ENCODE measurements around the gene GPX7. TPM values are rescaled to one million over a fixed set of nuclear protein-coding genes. Genes with fewer than 3 reads are reported as not detected.

GPX7 gene
- total RNA-seq, 1 experiment from 2014 or later, result 57.5 TPM

DNA sequence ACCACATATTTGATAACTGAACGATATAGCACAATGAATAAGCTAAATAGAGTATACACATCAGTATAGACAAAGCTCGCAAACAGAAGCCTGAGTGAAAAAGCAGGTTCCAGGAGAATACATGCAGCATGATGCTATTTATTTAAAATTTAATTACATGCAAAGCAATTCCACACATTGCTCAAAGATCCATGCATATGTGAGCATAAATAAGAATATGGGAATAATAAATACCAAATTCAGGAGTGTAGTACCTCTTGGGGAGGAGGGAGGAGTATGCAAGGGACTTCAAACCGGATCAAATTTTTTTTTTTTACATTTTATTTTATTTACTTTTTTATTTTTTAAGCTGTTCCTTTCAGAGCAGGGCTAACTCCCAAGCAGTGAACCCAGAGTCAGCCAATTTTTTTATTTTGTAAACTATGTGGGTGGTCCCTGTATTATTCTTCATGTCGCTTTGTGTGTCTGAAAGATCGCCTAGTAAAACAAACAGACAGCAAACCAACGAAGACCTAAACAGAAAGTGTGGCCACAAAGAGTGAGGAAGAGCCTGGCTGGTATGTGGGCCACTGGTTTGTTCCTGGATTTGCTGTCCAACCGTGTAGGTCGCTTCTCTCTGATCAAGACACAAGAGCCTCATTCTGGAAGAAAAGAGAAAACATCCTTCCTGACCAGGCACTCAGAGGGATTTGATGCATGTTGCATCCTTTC is 26.6 kb downstream of the GPX7 start:
- H3K4me3 ChIP-seq, result no peak overlapping the region
- peak; percentile 88 to 97 for DNase-seq (ENCODE audit: low read depth in 1 of 2, low spot score in 2 of 2)

DNA sequence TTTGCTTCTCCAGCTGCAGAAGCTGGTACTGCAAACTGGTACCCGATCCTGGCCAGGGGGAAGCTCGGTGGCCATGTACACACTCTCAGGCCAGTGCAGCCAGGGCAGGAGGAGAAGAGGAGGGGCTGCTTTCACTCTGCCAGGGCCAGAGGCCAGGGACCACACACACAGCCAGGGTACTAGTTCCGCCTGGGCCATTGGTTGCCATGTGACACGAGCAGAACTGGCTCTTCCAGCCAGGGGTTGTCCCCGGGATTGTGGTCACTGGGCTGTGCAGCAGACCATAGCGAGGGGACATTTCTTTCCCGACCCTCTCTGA is 27.1 kb downstream of the GPX7 start:
- Histone ChIP-seq H3K27ac (peak overlapping the region; percentile 43), H3K9me3 (replicated peaks) (no peaks in the 10 kb centered on the region), H3K4me3 (0 out of 2 replicates have a peak overlapping the region, but pooled peaks have one; percentile 0), H3K4me1 (replicated peaks) (peaks cover 48% of the 10 kb centered on the region), H3K36me3 (no peaks in the 10 kb centered on the region), H3K27me3 (replicated peaks) (no peaks in the 10 kb centered on the region)
- peak in 1 of 2 experiments; percentile 88 for DNase-seq (ENCODE audit: low read depth in 1 of 2, low spot score in 2 of 2)

More for the DNA sequence above, 26.6 kb downstream of the GPX7 start:
- Histone ChIP-seq H3K27me3 (replicated peaks) (no peaks in the 10 kb centered on the region), H3K27ac (peak overlapping the region; percentile 43), H3K36me3 (no peaks in the 10 kb centered on the region), H3K4me1 (replicated peaks) (peaks cover 48% of the 10 kb centered on the region), H3K9me3 (replicated peaks) (peaks cover 2% of the 10 kb centered on the region)

- DNase-seq (ENCODE audit: low read depth in 1 of 2, low spot score in 2 of 2), result no peak
- H3K4me3 ChIP-seq, result 0 out of 2 replicates have a peak overlapping the region, but pooled peaks have one; percentile 0
- peaks cover 48% of the 10 kb centered on the region for H3K4me1 ChIP-seq (replicated peaks)
- peak overlapping the region; percentile 43 for H3K27ac ChIP-seq
- H3K36me3 ChIP-seq, result no peaks in the 10 kb centered on the region
- H3K9me3 ChIP-seq (replicated peaks), result no peaks in the 10 kb centered on the region
- H3K27me3 ChIP-seq (replicated peaks), result no peaks in the 10 kb centered on the region
Measured at GRCh38 chr1:52629667-52630066, 27.5 kb downstream of the GPX7 start.

DNA sequence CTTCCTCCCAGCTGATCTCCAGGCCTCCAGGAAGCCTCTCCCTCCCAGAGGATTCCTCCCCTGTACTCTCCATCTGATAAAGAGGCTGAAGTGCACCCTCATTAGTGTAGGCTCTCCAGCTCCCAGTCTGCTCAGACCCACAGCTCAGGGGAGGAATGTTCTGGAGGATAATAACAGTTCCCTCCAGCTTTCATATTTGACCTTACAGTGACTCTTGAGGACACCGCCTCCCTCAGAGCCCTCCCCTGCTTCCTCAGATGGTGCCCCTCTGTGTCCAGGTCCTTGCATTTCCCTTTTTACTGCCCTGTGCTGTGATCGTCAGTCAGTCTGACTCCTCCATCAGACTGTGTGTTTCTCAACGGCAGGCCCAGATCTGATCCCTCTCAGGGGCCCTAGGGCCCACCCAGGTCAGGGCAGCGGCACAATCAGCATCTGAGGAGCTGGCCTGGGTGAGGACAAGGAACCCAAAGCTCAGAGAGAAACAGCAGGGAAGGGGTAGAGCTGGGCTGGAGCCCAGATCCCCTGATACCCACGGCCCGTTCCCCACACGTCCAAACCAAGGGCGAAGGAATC is 29.7 kb downstream of the GPX7 start:
- no peaks in the 10 kb centered on the region for H3K27me3 ChIP-seq (replicated peaks)
- no peak for DNase-seq (ENCODE audit: low read depth in 1 of 2, low spot score in 2 of 2)
- H3K4me1 ChIP-seq (replicated peaks), result peaks cover 58% of the 10 kb centered on the region
- no peaks in the 10 kb centered on the region for H3K9me3 ChIP-seq (replicated peaks)
- H3K4me3 ChIP-seq, result no peak overlapping the region
- no peak overlapping the region for H3K27ac ChIP-seq
- H3K36me3 ChIP-seq, result no peaks in the 10 kb centered on the region

- DNase-seq (ENCODE audit: low read depth in 1 of 2, low spot score in 2 of 2), result no peak
- Histone ChIP-seq H3K9me3 (replicated peaks) (no peaks in the 10 kb centered on the region), H3K4me1 (replicated peaks) (peaks cover 62% of the 10 kb centered on the region), H3K4me3 (no peak within 1 kb of the TSS), H3K27ac (no peak within 1 kb of the TSS), H3K27me3 (replicated peaks) (no peaks in the 10 kb centered on the region), H3K36me3 (no peaks in the 10 kb centered on the region)
Measured at GRCh38 chr1:52632732-52633290, 30.6 kb downstream of the GPX7 start, which contains the start of gene SHISAL2A. Gene SHISAL2A (plus strand): TSS chr1:52633168. CDS start chr1:52633494, 326 bp downstream.

GRCh38 chr1:52633291-52633754 is 31.2 kb downstream of the GPX7 start:
- Histone ChIP-seq H3K27me3 (replicated peaks) (no peaks in the 10 kb centered on the region), H3K9me3 (replicated peaks) (no peaks in the 10 kb centered on the region), H3K27ac (no peak overlapping the region), H3K4me1 (replicated peaks) (peaks cover 62% of the 10 kb centered on the region), H3K36me3 (no peaks in the 10 kb centered on the region), H3K4me3 (no peak overlapping the region)
- no peak for DNase-seq (ENCODE audit: low read depth in 1 of 2, low spot score in 2 of 2)

DNA sequence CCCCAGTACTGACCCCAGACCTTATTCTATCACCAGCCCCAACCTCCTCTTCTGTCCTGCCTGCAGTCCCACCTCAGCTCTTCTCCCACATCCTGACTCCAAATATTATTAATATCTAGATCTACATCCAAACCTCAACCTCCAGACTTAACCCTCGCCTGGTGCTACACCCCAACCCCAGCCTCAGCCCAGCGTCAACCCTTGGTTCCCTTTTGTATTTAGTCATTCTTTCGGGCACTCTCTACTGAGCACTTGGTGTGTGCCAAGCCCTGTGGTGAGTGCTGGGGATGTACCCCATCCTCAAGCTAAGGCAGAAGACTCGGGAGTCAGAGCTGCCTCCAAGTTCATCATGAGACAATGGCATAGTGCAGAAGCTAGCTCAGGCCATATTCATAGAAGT is 31.9 kb downstream of the GPX7 start:
- no peaks in the 10 kb centered on the region for H3K36me3 ChIP-seq
- H3K9me3 ChIP-seq (replicated peaks), result no peaks in the 10 kb centered on the region
- H3K4me1 ChIP-seq (replicated peaks), result peaks cover 58% of the 10 kb centered on the region
- DNase-seq (ENCODE audit: low read depth in 1 of 2, low spot score in 2 of 2), result no peak
- H3K27ac ChIP-seq, result no peak overlapping the region
- no peaks in the 10 kb centered on the region for H3K27me3 ChIP-seq (replicated peaks)
- no peak overlapping the region for H3K4me3 ChIP-seq

- H3K4me3 ChIP-seq, result no peak overlapping the region
- H3K9me3 ChIP-seq (replicated peaks), result no peaks in the 10 kb centered on the region
- H3K36me3 ChIP-seq, result no peaks in the 10 kb centered on the region
- DNase-seq (ENCODE audit: low read depth in 1 of 2, low spot score in 2 of 2), result no peak
- no peaks in the 10 kb centered on the region for H3K27me3 ChIP-seq (replicated peaks)
- no peak overlapping the region for H3K27ac ChIP-seq
- H3K4me1 ChIP-seq (replicated peaks), result peaks cover 44% of the 10 kb centered on the region
Measured at GRCh38 chr1:52635321-52636089, 33.3 kb downstream of the GPX7 start.

GRCh38 chr1:52636721-52637695 is 34.8 kb downstream of the GPX7 start:
- Histone ChIP-seq H3K27ac (no peak overlapping the region), H3K36me3 (no peaks in the 10 kb centered on the region), H3K27me3 (replicated peaks) (no peaks in the 10 kb centered on the region), H3K4me3 (no peak overlapping the region), H3K4me1 (replicated peaks) (peaks cover 31% of the 10 kb centered on the region), H3K9me3 (replicated peaks) (no peaks in the 10 kb centered on the region)
- no peak for DNase-seq (ENCODE audit: low read depth in 1 of 2, low spot score in 2 of 2)

DNA sequence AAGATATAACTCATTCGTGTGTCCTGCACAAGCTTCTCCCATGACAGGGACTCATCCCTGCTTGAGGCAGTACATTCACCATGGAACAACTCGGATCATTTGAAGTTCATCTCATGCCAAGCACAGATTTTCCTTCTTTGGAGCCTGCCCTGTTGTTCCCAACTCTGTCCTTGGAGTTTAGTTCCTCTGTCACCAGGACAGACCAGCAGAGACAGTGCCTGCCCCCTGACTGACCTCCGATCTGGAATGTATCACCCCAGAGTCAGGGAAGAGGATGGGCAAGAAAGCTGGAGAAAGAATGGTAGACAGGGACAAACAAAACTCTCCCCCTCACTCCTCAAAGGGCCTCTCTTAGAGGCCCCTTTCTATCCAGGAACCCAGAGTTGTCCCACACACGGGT is 35.8 kb downstream of the GPX7 start:
- Histone ChIP-seq H3K4me3 (no peak overlapping the region), H3K27me3 (replicated peaks) (no peaks in the 10 kb centered on the region), H3K9me3 (replicated peaks) (no peaks in the 10 kb centered on the region), H3K4me1 (replicated peaks) (peaks cover 27% of the 10 kb centered on the region), H3K27ac (no peak overlapping the region), H3K36me3 (no peaks in the 10 kb centered on the region)
- DNase-seq (ENCODE audit: low read depth in 1 of 2, low spot score in 2 of 2), result no peak

GRCh38 chr1:52640697-52641096 is 38.5 kb downstream of the GPX7 start:
- Histone ChIP-seq H3K27ac (no peak overlapping the region), H3K36me3 (no peaks in the 10 kb centered on the region), H3K4me3 (no peak overlapping the region), H3K9me3 (replicated peaks) (no peaks in the 10 kb centered on the region), H3K27me3 (replicated peaks) (no peaks in the 10 kb centered on the region), H3K4me1 (replicated peaks) (peaks cover 22% of the 10 kb centered on the region)
- DNase-seq (ENCODE audit: low read depth in 1 of 2, low spot score in 2 of 2), result no peak

GRCh38 chr1:52641307-52641706 is 39.1 kb downstream of the GPX7 start:
- DNase-seq (ENCODE audit: low read depth in 1 of 2, low spot score in 2 of 2), result no peak
- H3K4me1 ChIP-seq (replicated peaks), result peaks cover 21% of the 10 kb centered on the region
- H3K4me3 ChIP-seq, result no peak overlapping the region
- H3K27ac ChIP-seq, result no peak overlapping the region
- H3K27me3 ChIP-seq (replicated peaks), result no peaks in the 10 kb centered on the region
- H3K36me3 ChIP-seq, result no peaks in the 10 kb centered on the region
- H3K9me3 ChIP-seq (replicated peaks), result no peaks in the 10 kb centered on the region

DNA sequence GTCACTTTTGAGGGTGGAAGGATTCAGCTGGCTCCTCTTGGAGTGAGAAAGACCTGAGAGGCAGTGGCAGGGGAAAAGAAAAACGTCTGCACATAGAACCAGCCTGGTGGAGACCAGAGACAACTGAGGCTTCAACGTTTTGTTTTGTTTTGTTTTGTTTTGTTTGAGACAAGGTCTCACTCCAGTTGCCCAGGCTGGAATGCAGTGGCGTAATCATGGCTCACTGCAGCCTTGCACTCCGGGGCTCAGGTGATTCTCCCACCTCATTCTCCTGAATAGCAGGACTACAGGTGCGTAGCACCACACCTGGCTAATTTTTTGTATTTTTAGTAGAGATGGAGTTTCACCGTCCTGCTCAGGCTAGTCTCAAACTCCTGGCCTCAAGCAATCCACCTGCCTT is 43.1 kb downstream of the GPX7 start:
- Histone ChIP-seq H3K9me3 (replicated peaks) (no peaks in the 10 kb centered on the region), H3K4me1 (replicated peaks) (no peaks in the 10 kb centered on the region), H3K27ac (no peak overlapping the region), H3K4me3 (no peak overlapping the region), H3K36me3 (no peaks in the 10 kb centered on the region), H3K27me3 (replicated peaks) (no peaks in the 10 kb centered on the region)
- DNase-seq (ENCODE audit: low read depth in 1 of 2, low spot score in 2 of 2), result no peak
